ENCODE data around the gene BMP2.

BMP2 gene

GRCh38 chr20:6768228-6769140 lies 998 bp downstream of the BMP2 start:
- no peak for DNase-seq

- no peak for DNase-seq
Measured at GRCh38 chr20:6769903-6770785, 2.7 kb downstream of the BMP2 start.

- DNase-seq = no peak
Measured at GRCh38 chr20:6770786-6771100, 3.3 kb downstream of the BMP2 start.

GRCh38 chr20:6780433-6781190 lies 13.1 kb downstream of the BMP2 start:
- DNase-seq = no peak

GRCh38 chr20:6783752-6784151 lies 16.3 kb downstream of the BMP2 start:
- no peak for DNase-seq

GRCh38 chr20:6784210-6784631 lies 16.7 kb downstream of the BMP2 start:
- DNase-seq = no peak

GRCh38 chr20:6784767-6785166 lies 17.3 kb downstream of the BMP2 start:
- DNase-seq = no peak

GRCh38 chr20:6786548-6786947 lies 19.1 kb downstream of the BMP2 start:
- DNase-seq = no peak

GRCh38 chr20:6792789-6793188 lies 25.3 kb downstream of the BMP2 start:
- DNase-seq = no peak

- DNase-seq = no peak
Measured at GRCh38 chr20:6802227-6802626, 34.7 kb downstream of the BMP2 start.

GRCh38 chr20:6806275-6806674 lies 38.8 kb downstream of the BMP2 start:
- DNase-seq = no peak

GRCh38 chr20:6811262-6812035 lies 44.0 kb downstream of the BMP2 start:
- no peak for DNase-seq

GRCh38 chr20:6812530-6812929 lies 45.0 kb downstream of the BMP2 start:
- no peak for DNase-seq

GRCh38 chr20:6814945-6815344 lies 47.5 kb downstream of the BMP2 start:
- DNase-seq = no peak

- no peak for DNase-seq
Measured at GRCh38 chr20:6818033-6818808, 50.7 kb downstream of the BMP2 start.

GRCh38 chr20:6819599-6819998 lies 52.1 kb downstream of the BMP2 start:
- no peak for DNase-seq

- DNase-seq = no peak
Measured at GRCh38 chr20:6824401-6824800, 56.9 kb downstream of the BMP2 start.

GRCh38 chr20:6827472-6827871 lies 60.0 kb downstream of the BMP2 start:
- no peak for DNase-seq

- no peak for DNase-seq
Measured at GRCh38 chr20:6828794-6829423, 61.4 kb downstream of the BMP2 start.

GRCh38 chr20:6829510-6830116 lies 62.1 kb downstream of the BMP2 start:
- DNase-seq = no peak
